WTC11 (cell line): Measurements from ENCODE around the gene CACNA1C.

Source experiments
- IRF1 ChIP-seq: sonication (generic); formaldehyde crosslinking; IDR thresholded peaks from 2 replicates; pipeline ENCODE4 v1.8.0; 2023; ENCODE audit warnings: missing genetic modification reagents
- TP53 ChIP-seq: sonication (generic); formaldehyde crosslinking; IDR thresholded peaks from 2 replicates; pipeline ENCODE4 v1.8.1; 2023; ENCODE audit warnings: mild to moderate bottlenecking, missing genetic modification reagents

GRCh38 chr12:2390133-2390532 is 337.3 kb downstream of the CACNA1C start:
- TF ChIP-seq IRF1, result no peak
- no peak for TF ChIP-seq TP53 (CRISPR knock-in tag)
